HFFc6 (cell line): ENCODE measurements around the gene MZT2A. TPM values are rescaled to one million over a fixed set of nuclear protein-coding genes. Genes with fewer than 3 reads are reported as not detected.
"Not testable (repeated sequence)": the region's sequence is repeated elsewhere in the genome, so short reads cannot be mapped to it uniquely, and the experiment has no call there.

ENCODE experiments used
- DNase-seq: peaks from one replicate; pipeline ENCODE4 v3.0.0-alpha.2; 2018
- H3K27ac Mint-ChIP-seq: 2 replicates; pipeline ENCODE4 v1.8.0; 2020; ENCODE audit warnings: mild to moderate bottlenecking, mixed read lengths
- H3K27me3 Mint-ChIP-seq: 2 replicates; pipeline ENCODE4 v1.8.0; 2021; ENCODE audit warnings: mild to moderate bottlenecking, moderate library complexity, mixed read lengths; ENCODE audit not compliant: insufficient read depth
- H3K36me3 Mint-ChIP-seq: 2 replicates; pipeline ENCODE4 v1.8.0; 2021; ENCODE audit warnings: low read depth, mixed read lengths
- H3K4me1 Mint-ChIP-seq: 2 replicates; pipeline ENCODE4 v1.8.0; 2020; ENCODE audit warnings: low read depth, mixed read lengths
- H3K4me3 Mint-ChIP-seq: 2 replicates; pipeline ENCODE4 v1.8.0; 2020; ENCODE audit warnings: mild to moderate bottlenecking, moderate library complexity, mixed read lengths
- H3K9me3 Mint-ChIP-seq: 2 replicates; pipeline ENCODE4 v1.8.0; 2020; ENCODE audit warnings: mild to moderate bottlenecking, mixed read lengths
- CTCF ChIP-seq: fragments of 200-600 bp; sonication (generic); IDR thresholded peaks from 2 replicates; pipeline ENCODE4 v1.5.0; 2021; ENCODE audit warnings: antibody characterized with exemption, mild to moderate bottlenecking
- long read RNA-seq: library from polyadenylated mRNA; unstranded; transcript quantifications from one replicate; pipeline ENCODE4 v2.0.0, GENCODE V29; 2019
- total RNA-seq, 6 experiments: library from RNA; stranded (reverse); fragmentation: NEBNext Ultra II Directional; extraction: Animal tissue kit (Norgen Biotek cat#: 25700); gene quantifications; 2 replicates in 1 of 6; 3 replicates in 5 of 6; pipeline ENCODE4 v1.2.3, GENCODE V29; 2021

The MZT2A gene
- 100 to 1,000 TPM in 1 of 6 experiments, 10 to 100 TPM in 5; 82.2 to 109 (median 95.8) TPM for total RNA-seq
- long read RNA-seq, transcript MZT2A-201 (3 exons, 624 nt) = major isoform, 14 of 31 reads
- long read RNA-seq, partial matches to known transcripts = 11 of 31 reads
- long read RNA-seq, other reads (novel, unspliced or antisense) = 5 of 31 reads

- Mint-ChIP-seq H3K4me3 (peak within 1 kb of the TSS; percentile 100), H3K27ac (peak within 1 kb of the TSS; percentile 96), H3K4me1 (peaks cover 25% of the 10 kb centered on the region)
- not testable (repeated sequence) for H3K27me3 Mint-ChIP-seq, DNase-seq, H3K36me3 Mint-ChIP-seq, H3K9me3 Mint-ChIP-seq
These were observed at the start of gene MZT2A for GRCh38 chr2:131492015-131492417. Gene MZT2A (minus strand): TSS chr2:131492397. CDS start chr2:131492376, 21 bp downstream.

DNA sequence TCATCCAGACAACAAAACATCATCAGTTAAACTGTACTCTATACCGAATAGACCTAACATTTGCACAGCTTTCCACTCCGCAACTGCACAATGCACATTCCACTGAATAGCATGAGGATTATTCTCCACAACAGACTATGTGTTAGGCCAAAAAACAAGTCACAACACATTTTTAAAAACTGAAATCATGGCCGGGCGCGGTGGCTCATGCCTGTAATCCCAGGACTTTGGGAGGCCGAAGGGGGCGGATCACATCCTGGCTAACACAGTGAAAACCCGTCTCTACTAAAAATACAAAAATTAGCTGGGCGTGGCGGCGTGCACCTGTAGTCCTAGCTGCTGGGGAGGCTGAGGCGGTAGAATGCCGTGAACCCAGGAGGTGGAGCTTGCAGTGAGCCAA is 46.7 kb upstream of the MZT2A start:
- not testable (repeated sequence) for H3K4me3 Mint-ChIP-seq, H3K27ac Mint-ChIP-seq, H3K36me3 Mint-ChIP-seq, H3K27me3 Mint-ChIP-seq, DNase-seq, H3K9me3 Mint-ChIP-seq, H3K4me1 Mint-ChIP-seq

GRCh38 chr2:131536841-131537240 is 44.6 kb upstream of the MZT2A start:
- DNase-seq, H3K9me3 Mint-ChIP-seq, H3K4me1 Mint-ChIP-seq, H3K27me3 Mint-ChIP-seq, H3K27ac Mint-ChIP-seq, H3K36me3 Mint-ChIP-seq, H3K4me3 Mint-ChIP-seq: not testable (repeated sequence)

GRCh38 chr2:131535951-131536826 is 44.0 kb upstream of the MZT2A start:
- not testable (repeated sequence) for H3K4me3 Mint-ChIP-seq, H3K27ac Mint-ChIP-seq, H3K36me3 Mint-ChIP-seq, H3K9me3 Mint-ChIP-seq, H3K4me1 Mint-ChIP-seq, H3K27me3 Mint-ChIP-seq, DNase-seq

- H3K36me3 Mint-ChIP-seq = no peaks in the 10 kb centered on the region
- no peak overlapping the region for H3K4me3 Mint-ChIP-seq
- TF ChIP-seq CTCF = no peak
- no peak overlapping the region for H3K27ac Mint-ChIP-seq
- no peak for DNase-seq
- no peaks in the 10 kb centered on the region for H3K9me3 Mint-ChIP-seq
- no peaks in the 10 kb centered on the region; the same call in none of the 2 replicates for H3K27me3 Mint-ChIP-seq
- no peaks in the 10 kb centered on the region for H3K4me1 Mint-ChIP-seq
These were observed 43.3 kb upstream of the MZT2A start for GRCh38 chr2:131535526-131535925.

DNA sequence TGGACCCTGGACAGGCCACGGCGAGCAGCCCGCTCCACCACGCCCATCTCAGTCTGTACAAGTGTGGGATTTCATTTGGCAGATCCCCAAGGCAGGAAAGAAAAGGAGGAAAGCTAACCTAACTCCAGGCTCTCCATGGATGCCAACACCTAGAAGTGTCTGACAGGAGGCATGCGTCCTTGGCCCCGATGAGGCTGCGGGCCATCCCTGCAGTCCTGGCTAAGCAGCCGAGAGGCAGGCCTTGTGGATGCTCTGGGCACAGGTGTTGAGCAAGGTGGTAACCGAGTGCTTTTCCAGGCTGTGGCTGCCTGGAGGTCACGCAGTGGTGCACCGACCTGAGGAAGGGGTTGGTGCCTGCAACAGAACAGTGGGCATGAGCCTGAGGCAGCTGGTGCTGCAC is 42.8 kb upstream of the MZT2A start:
- not testable (repeated sequence) for H3K36me3 Mint-ChIP-seq, H3K27ac Mint-ChIP-seq, H3K27me3 Mint-ChIP-seq, H3K4me1 Mint-ChIP-seq, H3K9me3 Mint-ChIP-seq, DNase-seq, H3K4me3 Mint-ChIP-seq

GRCh38 chr2:131534317-131534672 is 42.1 kb upstream of the MZT2A start:
- not testable (repeated sequence) for H3K4me3 Mint-ChIP-seq, H3K27me3 Mint-ChIP-seq, H3K27ac Mint-ChIP-seq, H3K9me3 Mint-ChIP-seq, H3K36me3 Mint-ChIP-seq, H3K4me1 Mint-ChIP-seq, DNase-seq

GRCh38 chr2:131533609-131534316 is 41.6 kb upstream of the MZT2A start:
- H3K36me3 Mint-ChIP-seq, H3K27ac Mint-ChIP-seq, H3K4me3 Mint-ChIP-seq, H3K9me3 Mint-ChIP-seq, H3K4me1 Mint-ChIP-seq, H3K27me3 Mint-ChIP-seq, DNase-seq: not testable (repeated sequence)

DNA sequence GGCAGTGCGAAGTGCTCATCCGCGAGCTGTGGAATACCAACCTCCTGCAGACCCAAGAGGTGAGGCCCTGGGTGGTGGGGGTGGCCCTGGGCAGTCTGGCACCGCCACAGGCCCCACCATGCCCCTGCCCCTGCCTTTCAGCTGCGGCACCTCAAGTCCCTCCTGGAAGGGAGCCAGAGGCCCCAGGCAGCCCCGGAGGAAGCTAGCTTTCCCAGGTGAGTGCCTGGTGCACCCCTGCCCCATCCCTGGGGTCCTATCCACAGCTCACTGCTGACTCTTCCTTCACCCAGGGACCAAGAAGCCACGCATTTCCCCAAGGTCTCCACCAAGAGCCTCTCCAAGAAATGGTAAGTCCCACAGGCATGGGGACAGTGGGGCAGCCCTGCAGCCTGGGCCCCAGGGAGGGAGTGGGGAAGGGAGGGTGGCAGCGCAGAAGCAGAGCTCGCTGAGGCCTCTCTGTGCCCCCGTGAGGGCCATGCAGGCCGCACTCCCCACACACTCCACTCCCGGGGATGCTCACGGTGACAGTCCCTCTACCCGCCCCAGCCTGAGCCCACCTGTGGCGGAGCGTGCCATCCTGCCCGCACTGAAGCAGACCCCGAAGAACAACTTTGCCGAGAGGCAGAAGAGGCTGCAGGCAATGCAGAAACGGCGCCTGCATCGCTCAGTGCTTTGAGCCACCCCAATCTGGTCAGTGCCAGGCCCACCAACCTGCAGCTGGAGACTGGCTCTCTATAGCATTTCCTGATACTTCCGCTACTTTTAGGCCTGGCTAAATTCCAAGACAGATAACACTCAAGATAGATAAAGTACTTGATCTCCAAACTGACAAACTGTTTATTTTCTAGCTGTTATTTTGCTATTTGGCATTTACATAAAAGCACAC is 40.8 kb upstream of the MZT2A start:
- not testable (repeated sequence) for H3K9me3 Mint-ChIP-seq, H3K27ac Mint-ChIP-seq, H3K4me1 Mint-ChIP-seq, DNase-seq, H3K27me3 Mint-ChIP-seq, H3K4me3 Mint-ChIP-seq, H3K36me3 Mint-ChIP-seq

GRCh38 chr2:131531547-131532185 is 39.5 kb upstream of the MZT2A start:
- not testable (repeated sequence) for H3K4me1 Mint-ChIP-seq, H3K4me3 Mint-ChIP-seq, H3K27ac Mint-ChIP-seq, DNase-seq, H3K27me3 Mint-ChIP-seq, H3K36me3 Mint-ChIP-seq, H3K9me3 Mint-ChIP-seq
